NCI-H345 treated with DMSO at 0.1 percent for 48 hours (cell line): ENCODE measurements around the gene CXCL9.
A peak's percentile ranks its signal among the peaks of the same experiment; 100 is the strongest.
"Not testable (repeated sequence)": the region's sequence is repeated elsewhere in the genome, so short reads cannot be mapped to it uniquely, and the experiment has no call there.

Experiments
- DNase-seq: peaks from one replicate; lab custom pipeline; 2025; ENCODE audit not compliant: unreplicated experiment; lab: John Stamatoyannopoulos, UW

CXCL9 gene

GRCh38 chr4:76007089-76007862 lies at the start of gene CXCL9:
Gene CXCL9, minus strand, starts transcription at chr4:76007509. Its CDS starts 60 bp downstream, at chr4:76007449.
- DNase-seq = no peak

- DNase-seq = no peak
Measured at GRCh38 chr4:76055421-76055820, 48.1 kb upstream of the CXCL9 start.

GRCh38 chr4:76055016-76055415 lies 47.7 kb upstream of the CXCL9 start:
- DNase-seq = no peak

- no peak for DNase-seq
Measured at GRCh38 chr4:76053730-76054129, 46.4 kb upstream of the CXCL9 start.

- DNase-seq = not testable (repeated sequence)
Measured at GRCh38 chr4:76050560-76051050, 43.3 kb upstream of the CXCL9 start.

GRCh38 chr4:76049860-76050416 lies 42.6 kb upstream of the CXCL9 start:
- DNase-seq = not testable (repeated sequence)

- DNase-seq = not testable (repeated sequence)
Measured at GRCh38 chr4:76044686-76045085, 37.4 kb upstream of the CXCL9 start.

- DNase-seq = not testable (repeated sequence)
Measured at GRCh38 chr4:76043306-76043705, 36.0 kb upstream of the CXCL9 start.

- not testable (repeated sequence) for DNase-seq
Measured at GRCh38 chr4:76042241-76042998, 35.1 kb upstream of the CXCL9 start.

GRCh38 chr4:76036855-76037254 lies 29.5 kb upstream of the CXCL9 start:
- no peak for DNase-seq

GRCh38 chr4:76035799-76036380 lies 28.6 kb upstream of the CXCL9 start, which contains the start of gene CXCL11:
Gene CXCL11, minus strand, starts transcription at chr4:76036070. Its CDS starts 83 bp downstream, at chr4:76035987.
- DNase-seq = no peak

GRCh38 chr4:76035141-76035540 lies 27.8 kb upstream of the CXCL9 start:
- no peak for DNase-seq

GRCh38 chr4:76029300-76029699 lies 22.0 kb upstream of the CXCL9 start:
- no peak for DNase-seq

GRCh38 chr4:76028350-76028765 lies 21.0 kb upstream of the CXCL9 start:
- DNase-seq = peak; percentile 28

- no peak for DNase-seq
Measured at GRCh38 chr4:76024065-76024464, 16.8 kb upstream of the CXCL9 start.

- DNase-seq = no peak
Measured at GRCh38 chr4:76023389-76023788, 16.1 kb upstream of the CXCL9 start, which contains the start of gene CXCL10. Gene CXCL10, minus strand, starts transcription at chr4:76023497. Its CDS starts 66 bp downstream, at chr4:76023431.

- DNase-seq = no peak
Measured at GRCh38 chr4:76022677-76023076, 15.4 kb upstream of the CXCL9 start.

GRCh38 chr4:76022031-76022430 lies 14.7 kb upstream of the CXCL9 start:
- DNase-seq = no peak

- no peak for DNase-seq
Measured at GRCh38 chr4:76017056-76017686, 9.9 kb upstream of the CXCL9 start.

GRCh38 chr4:76016393-76016792 lies 9.1 kb upstream of the CXCL9 start:
- DNase-seq = no peak

- DNase-seq = no peak
Measured at GRCh38 chr4:76013540-76013939, 6.2 kb upstream of the CXCL9 start.
